ENCODE results near the gene LRSAM1.

GRCh38 chr9:127543221-127543620 is 91.9 kb downstream of the LRSAM1 start:
- no peak for TF ChIP-seq CTCF (conservative IDR thresholded peaks at IDR 0.05; ENCODE audit: low read length)
- TF ChIP-seq EZH2phosphoT487 (IDR thresholded peaks at IDR 0.05; ENCODE audit: borderline replicate concordance, low read depth, low read length), result no peak
